Measurements from ENCODE around the gene CCDC18.

The CCDC18 gene

GRCh38 chr1:93306920-93307319, 126.4 kb downstream of the CCDC18 start:
- no peak for DNase-seq (ENCODE audit: low read depth in 2 of 3, low spot score in 2 of 3)

GRCh38 chr1:93313026-93313425, 132.5 kb downstream of the CCDC18 start:
- DNase-seq (ENCODE audit: low read depth in 2 of 3, low spot score in 2 of 3) = no peak

- no peak for DNase-seq (ENCODE audit: low read depth in 2 of 3, low spot score in 2 of 3)
These were observed 136.7 kb downstream of the CCDC18 start for GRCh38 chr1:93317207-93317606.

GRCh38 chr1:93317943-93318342, 137.4 kb downstream of the CCDC18 start:
- DNase-seq (ENCODE audit: low read depth in 2 of 3, low spot score in 2 of 3) = no peak

GRCh38 chr1:93321720-93322119, 141.2 kb downstream of the CCDC18 start:
- no peak for DNase-seq (ENCODE audit: low read depth in 2 of 3, low spot score in 2 of 3)

- DNase-seq (ENCODE audit: low read depth in 2 of 3, low spot score in 2 of 3) = no peak
These were observed 141.8 kb downstream of the CCDC18 start for GRCh38 chr1:93322349-93322748.

GRCh38 chr1:93323185-93323820, 142.8 kb downstream of the CCDC18 start:
- DNase-seq (ENCODE audit: low read depth in 2 of 3, low spot score in 2 of 3) = no peak

- no peak for DNase-seq (ENCODE audit: low read depth in 2 of 3, low spot score in 2 of 3)
These were observed 144.3 kb downstream of the CCDC18 start for GRCh38 chr1:93324486-93325464.
